ENCODE results near the gene DLG1.
"Not testable (repeated sequence)": the region's sequence is repeated elsewhere in the genome, so short reads cannot be mapped to it uniquely, and the experiment has no call there.

The DLG1 gene

DNA sequence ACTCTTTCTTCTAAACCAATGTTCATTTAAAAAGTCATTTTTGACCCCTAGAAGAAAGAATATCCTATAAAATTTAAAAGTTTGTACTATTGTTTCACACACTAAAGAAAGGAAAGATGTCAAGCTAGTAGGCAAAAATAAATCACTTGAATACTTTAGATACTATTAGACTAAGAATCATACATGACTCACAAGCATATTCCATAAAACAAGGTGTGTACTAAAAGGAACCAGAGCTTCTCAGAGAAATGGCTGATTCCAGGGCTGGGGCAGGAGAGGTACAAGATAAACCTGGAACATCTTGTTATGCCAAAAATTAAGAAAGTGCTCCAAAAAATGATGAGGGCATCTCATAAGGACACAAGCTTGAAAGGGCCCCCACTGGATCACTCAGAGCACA is 8.7 kb downstream of the DLG1 start:
- DNase-seq = no peak
- no peak for TF ChIP-seq GATA1 (IDR thresholded peaks at IDR 0.05; ENCODE audit: low read depth, low read length)

- no peak for DNase-seq
- TF ChIP-seq GATA1 (IDR thresholded peaks at IDR 0.05; ENCODE audit: low read depth, low read length) (no peak), POLR2A (IDR thresholded peaks at IDR 0.05; ENCODE audit: low read length) (no peak)
Observed at GRCh38 chr3:197286678-197287077, 11.7 kb downstream of the DLG1 start.

- no peak for TF ChIP-seq GATA1 (IDR thresholded peaks at IDR 0.05; ENCODE audit: low read depth, low read length)
- TF ChIP-seq POLR2A (IDR thresholded peaks at IDR 0.05; ENCODE audit: low read length) = no peak
- DNase-seq = no peak
Observed at GRCh38 chr3:197285557-197285956, 12.9 kb downstream of the DLG1 start.

GRCh38 chr3:197283045-197283444 is 15.4 kb downstream of the DLG1 start:
- no peak for DNase-seq
- TF ChIP-seq GATA1 (IDR thresholded peaks at IDR 0.05; ENCODE audit: low read depth, low read length) = no peak
- TF ChIP-seq POLR2A (IDR thresholded peaks at IDR 0.05; ENCODE audit: low read length) = no peak

DNA sequence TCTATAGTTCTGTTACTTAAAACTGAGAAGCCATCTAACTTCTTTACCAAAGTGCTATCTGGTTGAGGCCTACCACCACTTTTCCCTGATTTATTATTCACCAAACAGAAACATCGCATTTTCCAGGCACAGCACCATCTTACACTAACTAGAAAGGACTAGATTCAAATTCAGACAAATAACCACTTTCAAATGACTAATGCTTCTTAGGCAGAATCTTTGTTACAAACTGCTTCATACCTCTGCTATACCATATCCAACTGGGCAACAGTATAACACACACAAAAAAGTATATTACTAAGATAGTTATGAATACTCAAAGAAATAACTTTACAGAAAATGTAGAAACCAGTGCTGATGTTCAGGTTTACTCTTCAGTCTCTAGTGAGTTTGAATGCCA is 16.6 kb downstream of the DLG1 start:
- TF ChIP-seq GATA1 (IDR thresholded peaks at IDR 0.05; ENCODE audit: low read depth, low read length) = no peak
- TF ChIP-seq POLR2A (IDR thresholded peaks at IDR 0.05; ENCODE audit: low read length) = no peak
- no peak for DNase-seq

- DNase-seq = no peak
- TF ChIP-seq POLR2A (IDR thresholded peaks at IDR 0.05; ENCODE audit: low read length) (no peak), GATA1 (IDR thresholded peaks at IDR 0.05; ENCODE audit: low read depth, low read length) (no peak)
Observed at GRCh38 chr3:197280156-197280555, 18.3 kb downstream of the DLG1 start.

- no peak for TF ChIP-seq GATA1 (IDR thresholded peaks at IDR 0.05; ENCODE audit: low read depth, low read length)
- TF ChIP-seq POLR2A (IDR thresholded peaks at IDR 0.05; ENCODE audit: low read length) = no peak
- no peak for DNase-seq
Observed at GRCh38 chr3:197278933-197279332, 19.5 kb downstream of the DLG1 start.

DNA sequence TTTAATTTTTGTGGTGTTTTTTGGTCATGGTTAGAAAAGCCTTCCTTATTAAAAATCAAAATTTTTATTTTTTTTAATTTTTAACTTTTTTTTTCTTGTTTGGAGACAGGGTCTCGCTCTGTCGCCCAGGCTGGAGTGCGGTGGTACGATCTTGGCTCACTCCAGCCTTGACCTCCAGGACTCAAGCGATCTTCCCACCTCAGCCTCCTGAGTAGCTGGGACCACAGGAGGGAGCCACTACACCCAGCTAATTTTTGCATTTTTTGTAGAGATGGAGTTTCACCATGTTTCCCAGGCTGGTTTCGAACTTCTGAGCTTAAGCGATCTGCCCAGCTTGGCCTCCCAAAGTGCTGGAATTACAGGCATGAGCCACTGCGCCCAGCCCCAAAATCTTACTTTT is 21.6 kb downstream of the DLG1 start:
- not testable (repeated sequence) for DNase-seq

GRCh38 chr3:197270558-197271317 is 27.7 kb downstream of the DLG1 start:
- DNase-seq = no peak
- TF ChIP-seq GATA1 (IDR thresholded peaks at IDR 0.05; ENCODE audit: low read depth, low read length) = no peak
- no peak for TF ChIP-seq POLR2A (IDR thresholded peaks at IDR 0.05; ENCODE audit: low read length)

DNA sequence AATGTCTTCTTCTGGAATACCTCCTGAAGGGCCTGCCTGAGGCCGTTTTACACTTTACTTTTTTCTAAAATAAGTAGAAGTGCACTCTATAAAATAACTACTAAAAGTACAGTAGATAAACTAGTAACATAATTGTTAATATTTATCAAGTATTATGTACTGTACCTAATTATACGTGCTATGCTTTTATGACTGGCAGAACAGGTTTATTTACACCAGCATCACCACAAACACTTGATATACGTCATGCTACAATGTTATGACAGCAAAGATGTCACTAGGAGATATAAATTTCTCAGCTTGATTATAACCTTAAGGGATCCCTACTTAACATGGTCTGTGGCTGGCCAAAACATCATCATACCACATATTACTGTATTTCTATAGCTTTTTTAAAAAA is 29.4 kb downstream of the DLG1 start:
- no peak for DNase-seq
- TF ChIP-seq POLR2A (IDR thresholded peaks at IDR 0.05; ENCODE audit: low read length) (no peak), GATA1 (IDR thresholded peaks at IDR 0.05; ENCODE audit: low read depth, low read length) (no peak)

DNA sequence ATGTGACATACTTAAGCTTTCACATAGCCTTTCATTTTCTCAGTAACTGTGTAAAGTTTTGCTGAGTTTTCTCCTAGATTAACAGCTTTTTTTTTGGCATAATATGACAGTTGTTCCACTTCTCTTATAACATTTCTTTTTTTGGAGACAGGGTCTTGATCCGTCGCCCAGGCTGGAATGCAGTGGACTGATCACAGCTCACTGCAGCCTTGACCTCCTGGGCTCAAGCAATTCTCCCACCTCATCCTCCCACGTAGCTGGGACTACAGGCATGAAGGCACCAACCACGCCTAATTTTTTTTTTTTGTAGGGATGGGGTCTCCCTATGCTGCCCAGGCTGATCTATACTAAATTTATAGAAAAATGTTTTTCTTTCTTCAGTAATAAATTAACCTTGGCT is 30.1 kb downstream of the DLG1 start:
- TF ChIP-seq GATA1 (IDR thresholded peaks at IDR 0.05; ENCODE audit: low read depth, low read length) (no peak), POLR2A (IDR thresholded peaks at IDR 0.05; ENCODE audit: low read length) (no peak)
- no peak for DNase-seq

GRCh38 chr3:197266331-197266730 is 32.1 kb downstream of the DLG1 start:
- TF ChIP-seq GATA1 (IDR thresholded peaks at IDR 0.05; ENCODE audit: low read depth, low read length) (no peak), POLR2A (IDR thresholded peaks at IDR 0.05; ENCODE audit: low read length) (no peak)
- DNase-seq = no peak

GRCh38 chr3:197262709-197263108 is 35.7 kb downstream of the DLG1 start:
- DNase-seq = no peak
- no peak for TF ChIP-seq GATA1 (IDR thresholded peaks at IDR 0.05; ENCODE audit: low read depth, low read length)
- TF ChIP-seq POLR2A (IDR thresholded peaks at IDR 0.05; ENCODE audit: low read length) = no peak

GRCh38 chr3:197261164-197261509 is 37.3 kb downstream of the DLG1 start:
- TF ChIP-seq GATA1 (IDR thresholded peaks at IDR 0.05; ENCODE audit: low read depth, low read length) = no peak
- no peak for TF ChIP-seq POLR2A (IDR thresholded peaks at IDR 0.05; ENCODE audit: low read length)
- no peak for DNase-seq

- no peak for TF ChIP-seq POLR2A (IDR thresholded peaks at IDR 0.05; ENCODE audit: low read length)
- TF ChIP-seq GATA1 (IDR thresholded peaks at IDR 0.05; ENCODE audit: low read depth, low read length) = no peak
- DNase-seq = no peak
Observed at GRCh38 chr3:197260491-197261163, 37.8 kb downstream of the DLG1 start.
